ENCODE data around the gene KLHL18. TPM values are rescaled to one million over a fixed set of nuclear protein-coding genes. Genes with fewer than 3 reads are reported as not detected.
"Not testable (repeated sequence)": the region's sequence is repeated elsewhere in the genome, so short reads cannot be mapped to it uniquely, and the experiment has no call there.

KLHL18 gene
- total RNA-seq, 1 donor from 2014 or later: 32.4 TPM

DNA sequence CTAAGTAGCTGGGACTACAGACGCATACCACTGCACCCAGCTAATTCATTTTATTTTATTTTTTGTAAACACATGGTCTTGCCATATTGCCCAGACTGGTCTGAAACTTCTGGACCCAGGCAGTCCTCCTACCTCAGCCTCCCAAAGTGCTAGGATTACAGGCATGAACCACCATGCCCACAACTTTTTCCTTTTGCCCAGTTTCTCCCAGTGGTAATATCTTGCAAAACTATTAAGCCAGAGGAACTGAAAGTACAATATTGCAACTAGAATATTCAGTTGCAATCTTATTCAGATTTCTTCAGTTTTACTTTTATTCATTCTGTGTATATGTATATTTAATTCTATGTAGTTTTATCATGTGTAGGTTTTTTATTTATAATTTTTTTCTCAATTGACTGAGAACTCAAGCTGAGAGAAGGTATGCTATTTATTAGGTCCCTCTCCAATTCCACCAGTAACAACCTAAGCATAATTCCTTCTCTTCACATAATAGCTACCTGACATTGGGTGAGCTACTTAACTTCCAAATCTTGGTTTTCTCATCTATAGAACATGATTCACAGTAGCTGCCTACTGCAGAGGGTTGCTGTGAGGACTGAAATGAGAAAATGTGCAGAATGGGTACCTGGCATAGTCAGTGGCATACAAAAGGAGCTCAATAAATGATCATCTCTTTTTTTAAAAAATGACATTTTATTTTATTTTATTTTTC lies 30.8 kb downstream of the KLHL18 start:
- no peak for DNase-seq (ENCODE audit: low spot score)

DNA sequence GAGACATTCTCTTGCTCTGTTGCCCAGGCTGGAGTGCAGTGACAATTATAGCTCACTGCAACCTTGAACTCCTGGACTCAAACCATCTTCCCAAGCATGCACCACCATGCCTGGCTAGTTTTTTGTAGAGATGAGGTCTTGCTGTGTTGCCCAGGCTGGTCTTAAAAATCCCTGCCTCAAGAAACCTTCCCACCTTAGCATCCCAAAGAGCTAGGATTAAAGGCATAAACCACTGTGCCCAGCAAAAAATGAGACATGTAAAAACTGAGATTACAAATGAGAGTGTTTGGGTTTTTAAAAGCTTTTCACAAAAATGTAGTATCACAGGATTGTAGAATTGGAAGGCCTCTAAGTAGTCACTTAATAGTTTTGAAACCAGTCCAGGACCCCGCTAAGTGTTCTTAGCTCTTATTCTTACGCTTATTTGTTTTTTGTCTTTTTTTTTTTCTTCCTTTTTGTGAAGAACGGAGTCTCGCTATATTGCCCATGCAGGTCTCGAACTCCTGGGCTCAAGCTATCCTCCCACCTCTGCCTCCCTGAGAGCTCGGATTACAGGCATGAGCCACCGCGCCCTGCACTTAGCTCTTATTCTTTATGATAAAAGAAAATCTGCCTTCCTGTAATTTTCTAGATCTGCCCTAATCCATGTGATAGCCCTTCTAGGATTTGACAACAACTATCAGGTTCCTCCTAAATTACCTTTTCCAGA lies 31.5 kb downstream of the KLHL18 start:
- DNase-seq (ENCODE audit: low spot score): no peak

- peak; percentile 11 for DNase-seq (ENCODE audit: low spot score)
These were observed 32.4 kb downstream of the KLHL18 start for GRCh38 chr3:47315069-47315647.

DNA sequence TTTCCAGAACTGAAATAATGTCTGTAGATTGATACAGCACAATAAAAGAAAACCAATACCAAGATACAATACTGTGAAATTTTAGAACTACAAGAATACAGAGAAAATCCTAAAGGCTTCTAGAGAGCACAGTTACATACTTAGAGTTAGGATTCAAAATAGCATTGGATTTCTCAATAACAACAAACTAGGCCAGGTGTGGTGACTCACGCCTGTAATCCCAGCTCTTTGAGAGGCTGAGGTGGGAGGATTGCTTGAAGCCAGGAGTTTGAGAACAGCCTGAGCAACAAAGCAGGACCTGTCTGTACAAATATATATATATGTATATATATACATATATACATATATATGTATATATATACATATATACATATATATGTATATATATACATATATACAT lies 33.4 kb downstream of the KLHL18 start:
- not testable (repeated sequence) for DNase-seq (ENCODE audit: low spot score)

GRCh38 chr3:47318916-47319315 lies 36.2 kb downstream of the KLHL18 start:
- DNase-seq (ENCODE audit: low spot score): no peak

DNA sequence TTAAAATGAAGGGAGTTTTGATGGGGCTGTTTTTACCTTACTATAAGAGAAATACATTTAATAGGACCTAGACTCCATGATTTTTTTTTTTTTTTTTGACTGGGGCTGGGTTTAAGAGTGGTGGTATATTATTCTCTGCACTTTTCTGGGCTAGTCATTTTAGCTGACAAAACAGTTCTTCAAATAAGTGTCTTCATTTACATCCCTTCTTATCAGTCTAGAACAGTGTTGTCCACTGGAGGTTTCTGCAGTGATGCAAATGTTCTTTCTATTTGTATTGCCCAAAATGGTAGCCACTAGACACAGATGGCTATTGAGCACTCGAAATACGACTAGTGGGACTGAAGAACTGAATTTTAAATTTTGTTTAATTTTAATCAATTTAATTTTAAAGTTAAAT lies 37.2 kb downstream of the KLHL18 start:
- DNase-seq (ENCODE audit: low spot score): no peak

DNA sequence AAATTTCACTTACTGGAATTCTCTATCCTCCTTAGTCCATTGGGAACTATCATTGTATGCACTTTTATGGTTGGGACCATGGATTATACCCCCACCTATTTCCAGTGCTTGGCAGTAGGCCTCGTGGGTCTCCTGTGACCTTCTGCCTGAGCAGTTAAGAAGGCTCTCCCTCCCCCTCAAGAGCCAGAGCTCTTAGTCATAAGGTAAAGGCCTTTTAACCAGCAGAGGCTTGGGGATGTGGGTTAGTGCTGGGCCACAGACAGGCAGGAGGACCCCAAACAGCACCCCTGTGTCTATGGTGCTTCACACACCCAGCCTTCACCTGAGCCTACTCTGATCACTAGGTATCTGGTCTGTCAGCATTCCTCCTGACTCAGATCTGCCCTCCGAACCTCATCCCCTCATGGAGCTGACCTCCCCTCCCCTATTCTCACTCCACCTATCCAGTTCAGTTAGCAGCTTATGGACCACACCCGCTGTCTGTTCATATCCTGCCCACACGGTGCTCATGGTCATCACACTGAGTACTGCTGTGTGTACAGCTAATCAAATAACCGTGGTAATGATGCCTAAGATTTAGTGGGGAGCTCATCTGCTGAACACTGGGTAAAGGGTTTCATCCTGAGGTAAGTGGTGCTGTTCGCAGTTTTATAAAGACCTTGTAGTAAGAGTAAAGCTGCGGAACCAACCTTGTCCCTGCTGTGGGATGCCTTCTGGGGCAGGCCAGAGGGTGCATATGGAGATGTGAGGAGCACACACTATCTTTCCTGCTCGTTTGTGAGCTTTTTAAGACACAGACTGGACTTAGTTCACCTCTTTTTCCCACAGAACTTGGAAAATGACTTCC lies 40.9 kb downstream of the KLHL18 start:
- no peak for DNase-seq (ENCODE audit: low spot score)

- DNase-seq (ENCODE audit: low spot score): peak; percentile 71
These were observed 41.6 kb downstream of the KLHL18 start for GRCh38 chr3:47324278-47324865.

DNA sequence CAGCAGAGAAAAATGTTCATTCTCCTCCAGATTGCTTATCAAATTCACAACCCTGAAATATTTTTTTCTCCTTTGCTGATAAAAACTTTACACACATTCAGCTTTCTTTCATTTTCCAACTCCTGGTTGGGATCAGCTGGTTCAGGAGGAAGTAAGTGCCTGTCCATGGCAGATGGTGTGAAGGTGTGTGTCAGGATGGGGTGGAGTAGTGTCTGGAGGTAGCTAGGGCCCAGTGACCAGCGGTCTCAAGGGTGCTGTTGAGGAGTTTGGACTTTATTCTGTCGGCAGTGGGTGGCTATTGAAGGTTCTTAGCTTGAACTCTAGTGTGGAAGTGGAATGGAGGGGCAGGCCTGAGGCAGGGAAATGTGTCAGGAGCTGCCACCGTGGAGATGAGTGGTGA lies 51.2 kb downstream of the KLHL18 start:
- DNase-seq (ENCODE audit: low spot score): no peak

- DNase-seq (ENCODE audit: low spot score): no peak
These were observed 54.9 kb downstream of the KLHL18 start for GRCh38 chr3:47337656-47338055.

DNA sequence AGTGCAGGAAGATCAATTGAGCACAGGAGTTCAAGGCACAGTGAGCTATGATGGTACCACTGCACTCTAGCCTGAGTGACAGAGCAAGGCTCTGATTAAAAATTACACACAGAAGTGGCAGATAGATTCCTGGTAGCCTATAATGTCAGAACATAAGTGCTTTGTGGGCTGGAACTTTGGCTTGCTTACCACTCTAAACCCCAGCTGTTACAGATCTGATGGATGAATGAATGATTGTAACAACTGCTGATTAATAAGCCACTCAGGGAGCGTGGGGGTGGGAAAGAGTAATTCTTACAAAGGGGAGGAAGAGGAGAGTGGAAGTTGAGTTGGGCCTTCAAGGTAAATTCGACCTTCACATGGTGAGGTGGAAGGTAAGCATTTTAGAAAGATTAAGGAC lies 57.2 kb downstream of the KLHL18 start:
- DNase-seq (ENCODE audit: low spot score): no peak

- DNase-seq (ENCODE audit: low spot score): no peak
These were observed 58.1 kb downstream of the KLHL18 start for GRCh38 chr3:47340866-47341265.

- DNase-seq (ENCODE audit: low spot score): no peak
These were observed 59.4 kb downstream of the KLHL18 start for GRCh38 chr3:47342151-47342550.

DNA sequence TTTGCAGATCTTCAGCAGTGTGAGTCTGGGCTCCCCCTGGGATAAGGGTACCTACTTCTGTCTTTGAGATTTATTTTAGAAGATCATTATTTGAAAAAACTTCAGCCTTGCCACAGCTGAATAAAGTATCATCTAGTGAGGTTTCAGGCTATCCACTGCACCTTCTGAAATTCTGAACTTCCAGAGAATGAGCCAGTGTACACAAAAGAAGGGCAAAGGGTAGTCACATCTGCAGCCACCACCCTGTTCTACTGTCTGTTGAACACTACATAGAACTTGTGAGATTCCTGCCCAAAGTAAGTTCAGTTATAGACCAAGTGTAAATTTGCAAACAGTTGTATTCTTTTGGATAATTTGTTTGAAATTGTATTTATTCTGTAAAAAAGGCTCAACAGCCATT lies 60.1 kb downstream of the KLHL18 start:
- DNase-seq (ENCODE audit: low spot score): no peak

- DNase-seq (ENCODE audit: low spot score): no peak
These were observed 60.8 kb downstream of the KLHL18 start for GRCh38 chr3:47343471-47343971.

- no peak for DNase-seq (ENCODE audit: low spot score)
These were observed 62.2 kb downstream of the KLHL18 start for GRCh38 chr3:47344971-47345370.

DNA sequence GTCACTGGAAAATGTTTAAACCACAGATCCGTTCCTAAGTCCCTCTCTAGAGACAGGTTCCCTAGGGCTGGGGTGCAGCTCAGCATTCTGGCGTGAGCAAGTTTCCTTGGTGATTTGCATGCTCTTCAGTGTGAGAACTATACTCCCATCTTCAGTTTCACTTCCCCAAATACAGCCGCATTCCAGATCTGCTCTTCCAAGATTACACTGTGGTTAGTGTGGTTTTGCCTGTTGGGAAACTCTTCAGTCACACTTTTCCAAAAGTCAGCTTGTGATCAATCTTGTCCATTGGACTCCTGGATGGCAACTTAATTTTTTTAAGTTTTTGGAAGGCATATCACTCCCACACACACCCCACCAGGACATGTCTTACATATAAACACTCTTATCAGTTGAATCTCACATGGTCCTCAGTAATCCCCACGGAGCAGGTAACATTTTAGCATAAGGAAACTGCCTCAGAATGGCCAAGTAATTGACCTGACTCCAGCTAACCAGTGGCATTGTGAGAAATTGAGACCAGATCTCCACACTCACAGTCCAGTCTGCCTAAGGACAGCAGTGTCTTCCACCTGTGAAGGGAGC lies 64.6 kb downstream of the KLHL18 start:
- DNase-seq (ENCODE audit: low spot score): no peak

DNA sequence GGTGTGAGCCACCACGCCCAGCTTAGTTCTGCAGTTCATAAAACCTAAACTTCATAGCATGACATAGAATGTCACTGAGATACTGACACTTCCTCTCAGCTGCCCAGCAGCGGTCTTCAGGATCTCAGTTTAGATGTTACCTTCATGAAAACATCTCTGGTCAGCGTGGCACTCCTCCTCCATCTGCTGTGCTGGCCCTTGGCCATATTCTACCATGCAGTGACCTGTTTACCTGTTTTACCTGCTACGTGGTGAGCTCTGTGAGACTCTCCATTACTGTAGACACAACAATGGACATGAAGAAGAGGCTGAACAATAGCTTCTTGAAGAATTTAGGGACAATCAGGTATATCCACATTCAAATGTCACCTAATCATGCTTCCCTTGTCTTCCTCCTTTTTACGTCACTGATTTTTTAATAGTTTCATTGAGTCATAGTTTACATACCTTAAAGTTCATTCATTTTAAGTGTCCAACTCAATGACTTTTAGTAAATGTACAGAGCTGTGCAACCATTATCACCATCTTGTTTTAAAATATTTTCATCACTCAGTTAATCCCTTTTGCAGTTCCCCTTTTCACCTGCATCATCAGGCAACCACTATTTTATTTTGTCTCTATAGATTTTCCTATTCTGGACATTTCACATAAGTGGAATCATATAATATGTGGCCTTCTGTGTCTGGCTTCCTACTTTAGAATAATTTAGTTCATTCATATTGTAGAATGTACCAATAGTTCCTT lies 65.8 kb downstream of the KLHL18 start:
- DNase-seq (ENCODE audit: low spot score): no peak

- no peak for DNase-seq (ENCODE audit: low spot score)
These were observed 72.3 kb downstream of the KLHL18 start for GRCh38 chr3:47355010-47355409.

- no peak for DNase-seq (ENCODE audit: low spot score)
These were observed 73.5 kb downstream of the KLHL18 start for GRCh38 chr3:47356201-47356600.

- DNase-seq (ENCODE audit: low spot score): no peak
These were observed 76.6 kb downstream of the KLHL18 start for GRCh38 chr3:47359323-47359722.
